ENCODE measurements around the gene NEURL1.

NEURL1 gene

DNA sequence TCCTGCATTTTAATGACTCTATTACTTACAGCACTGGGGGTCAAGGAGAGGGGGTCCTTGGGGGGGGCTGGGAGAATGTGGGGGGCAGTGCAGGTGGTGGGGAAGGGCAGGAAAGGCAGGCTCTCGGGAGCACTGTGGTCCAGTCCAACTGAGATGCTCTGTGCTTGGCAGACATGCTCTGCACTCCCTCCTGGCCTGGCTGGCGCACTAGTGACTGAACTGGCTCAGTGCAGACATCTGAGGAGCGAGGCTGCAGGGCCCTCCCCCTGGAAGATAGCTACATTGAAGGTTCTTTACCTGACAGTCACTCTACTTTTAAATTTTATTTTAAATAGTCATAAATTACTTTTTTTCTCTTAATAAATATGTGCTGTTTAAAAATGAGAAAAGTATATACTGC is 105.7 kb downstream of the NEURL1 start:
- H3K4me3 ChIP-seq (ENCODE audit: low read depth, low read length) = no peak overlapping the region
- DNase-seq (ENCODE audit: low read depth, low spot score) = no peak
- in situ Hi-C loops (cut with HindIII; ENCODE audit: low sequenced_read_pairs) = no loop called here
- no peak for TF ChIP-seq CTCF (IDR thresholded peaks at IDR 0.05; ENCODE audit: low read depth, low read length)

DNA sequence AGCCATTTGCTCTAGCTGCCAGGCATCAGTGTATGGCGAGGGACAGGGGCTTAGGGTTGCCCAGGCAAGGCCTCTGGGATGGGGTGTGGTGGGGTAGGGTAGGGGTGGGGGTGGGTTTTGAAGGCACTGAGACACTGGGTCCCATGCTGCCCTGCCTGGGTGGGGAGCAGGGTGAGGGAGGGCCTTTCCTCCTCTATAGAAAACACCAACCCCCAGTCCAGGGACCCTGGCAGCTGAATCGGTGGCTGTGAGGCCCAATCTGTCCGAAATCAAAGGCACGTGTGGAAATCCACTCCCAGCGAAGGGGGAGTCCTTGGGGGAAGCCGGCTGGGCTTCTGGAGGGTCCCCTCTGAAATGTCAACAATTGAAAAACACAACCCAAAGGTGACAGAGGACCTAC is 106.4 kb downstream of the NEURL1 start:
- in situ Hi-C loops (cut with HindIII; ENCODE audit: low sequenced_read_pairs) = no loop called here
- no peak for TF ChIP-seq CTCF (IDR thresholded peaks at IDR 0.05; ENCODE audit: low read depth, low read length)

DNA sequence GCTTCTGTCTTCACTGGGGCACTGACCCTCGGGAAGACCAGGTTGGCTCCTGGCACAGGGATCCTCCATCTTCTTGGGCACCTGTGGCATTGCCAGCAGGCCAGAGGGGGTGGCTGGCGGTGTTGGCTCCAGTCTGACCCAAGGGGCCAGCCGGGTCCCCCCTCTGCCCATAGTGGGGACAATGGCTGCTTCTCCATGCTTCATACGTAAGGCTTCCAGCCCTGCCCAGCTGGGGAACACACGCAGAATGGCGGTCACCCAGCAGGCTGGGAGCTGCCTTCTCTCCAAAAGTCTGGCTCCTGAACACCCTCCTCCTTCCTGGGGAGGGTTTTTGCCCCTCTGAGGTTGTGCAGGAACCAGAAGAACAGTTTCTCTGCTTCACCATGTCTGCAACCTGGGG is 106.8 kb downstream of the NEURL1 start:
- TF ChIP-seq CTCF (IDR thresholded peaks at IDR 0.05; ENCODE audit: low read depth, low read length) = no peak
- in situ Hi-C loops (cut with HindIII; ENCODE audit: low sequenced_read_pairs) = no loop called here
- no peak for DNase-seq (ENCODE audit: low read depth, low spot score)
- H3K4me3 ChIP-seq (ENCODE audit: low read depth, low read length) = no peak overlapping the region

More for the DNA sequence above, 106.4 kb downstream of the NEURL1 start:
- no peak for DNase-seq (ENCODE audit: low read depth, low spot score)
- H3K4me3 ChIP-seq (ENCODE audit: low read depth, low read length) = no peak overlapping the region

- H3K4me3 ChIP-seq (ENCODE audit: low read depth, low read length) = no peak overlapping the region
- no peak for TF ChIP-seq CTCF (IDR thresholded peaks at IDR 0.05; ENCODE audit: low read depth, low read length)
- in situ Hi-C loops (cut with HindIII; ENCODE audit: low sequenced_read_pairs) = no loop called here
- DNase-seq (ENCODE audit: low read depth, low spot score) = no peak
These were observed 107.6 kb downstream of the NEURL1 start for GRCh38 chr10:103600956-103601569.

DNA sequence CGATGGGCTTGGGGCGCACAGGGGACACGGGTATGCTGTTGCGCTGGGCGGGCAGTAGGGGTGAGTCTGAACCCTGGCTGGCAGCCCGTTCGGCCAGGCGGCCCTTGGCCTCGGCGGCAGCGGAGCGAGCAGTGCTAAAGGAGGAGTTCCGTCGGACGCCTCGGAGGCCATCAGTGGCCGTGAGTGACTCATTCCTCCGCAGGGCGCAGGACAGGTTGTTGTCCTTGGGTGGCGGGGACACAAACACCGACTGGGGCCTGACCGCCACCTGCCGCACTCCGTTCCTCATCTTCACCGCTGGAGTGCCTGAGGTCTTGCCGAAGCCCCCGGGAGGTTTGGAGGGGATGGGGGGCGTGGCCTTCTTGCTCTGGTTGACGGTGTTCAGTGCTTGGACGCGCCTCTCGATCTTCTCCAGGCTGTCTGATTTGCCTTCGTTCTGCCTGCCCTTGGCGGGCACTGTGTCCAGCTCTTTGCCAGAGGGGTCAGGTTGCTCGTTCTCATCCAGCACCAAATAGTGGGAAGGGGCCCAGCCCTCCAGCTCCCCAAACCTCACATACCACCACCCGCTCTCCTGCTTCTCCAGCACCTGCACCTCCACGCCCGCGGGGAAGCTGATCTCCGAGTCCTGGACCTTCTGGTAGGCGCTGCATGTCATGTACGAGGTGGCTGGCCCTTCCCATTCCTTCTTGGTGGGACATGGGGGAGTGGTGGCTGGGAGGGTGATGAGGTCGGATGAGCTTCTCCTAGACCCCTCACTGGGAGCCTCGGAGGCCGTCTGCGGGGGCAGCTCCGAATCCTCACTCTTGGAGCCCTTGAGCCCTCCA is 108.7 kb downstream of the NEURL1 start:
- no peak overlapping the region for H3K4me3 ChIP-seq (ENCODE audit: low read depth, low read length)
- in situ Hi-C loops (cut with HindIII; ENCODE audit: low sequenced_read_pairs) = no loop called here
- TF ChIP-seq CTCF (IDR thresholded peaks at IDR 0.05; ENCODE audit: low read depth, low read length) = no peak
- DNase-seq (ENCODE audit: low read depth, low spot score) = no peak

DNA sequence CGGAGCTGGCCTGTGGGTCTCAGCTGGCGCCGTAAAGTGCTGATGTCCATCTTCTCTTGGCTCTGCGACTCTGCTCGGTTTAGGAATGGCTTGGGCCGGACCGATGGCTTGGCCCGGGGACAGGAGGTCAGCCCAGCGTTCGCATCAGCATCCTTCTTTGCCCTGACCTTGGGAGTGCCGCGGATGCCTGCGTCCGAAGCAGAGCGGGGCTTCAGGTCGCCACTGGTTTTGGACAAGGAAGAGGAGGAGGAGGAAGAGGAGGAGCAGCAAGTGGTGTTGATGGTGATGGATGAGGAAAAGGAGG is 109.3 kb downstream of the NEURL1 start:
- no peak for DNase-seq (ENCODE audit: low read depth, low spot score)
- H3K4me3 ChIP-seq (ENCODE audit: low read depth, low read length) = no peak overlapping the region
- in situ Hi-C loops (cut with HindIII; ENCODE audit: low sequenced_read_pairs) = no loop called here
- no peak for TF ChIP-seq CTCF (IDR thresholded peaks at IDR 0.05; ENCODE audit: low read depth, low read length)
